ENCODE data around the gene PPP1R9B. TPM values are rescaled to one million over a fixed set of nuclear protein-coding genes. Genes with fewer than 3 reads are reported as not detected.

The PPP1R9B gene
- total RNA-seq, 1 donor from 2014 or later = 92.6 TPM

- intact Hi-C loops (cut with DNase I) = no loop called here
- no peak overlapping the region for H3K4me3 ChIP-seq
Measured at GRCh38 chr17:50108556-50108955, 41.9 kb downstream of the PPP1R9B start.

GRCh38 chr17:50107790-50108414 is 42.6 kb downstream of the PPP1R9B start:
- no peak for TF ChIP-seq CTCF (IDR thresholded peaks at IDR 0.05)
- Histone ChIP-seq H3K4me1 (peaks cover 18% of the 10 kb centered on the region), H3K27ac (no peak overlapping the region), H3K4me3 (no peak overlapping the region), H3K36me3 (peaks cover 55% of the 10 kb centered on the region), H3K27me3 (ENCODE audit: low read depth) (no peaks in the 10 kb centered on the region), H3K9me3 (no peaks in the 10 kb centered on the region)
- ATAC-seq (no peak), DNase-seq (no peak)
- intact Hi-C loops (cut with DNase I) = no loop called here

More at GRCh38 chr17:50108556-50108955, 41.9 kb downstream of the PPP1R9B start:
- ATAC-seq = no peak
- Histone ChIP-seq H3K36me3 (peaks cover 55% of the 10 kb centered on the region), H3K27me3 (ENCODE audit: low read depth) (no peaks in the 10 kb centered on the region), H3K9me3 (no peaks in the 10 kb centered on the region), H3K27ac (no peak overlapping the region), H3K4me1 (peaks cover 18% of the 10 kb centered on the region)
- no peak for DNase-seq
- no peak for TF ChIP-seq CTCF (IDR thresholded peaks at IDR 0.05)

GRCh38 chr17:50106393-50107131 is 43.9 kb downstream of the PPP1R9B start:
- ATAC-seq = no peak
- TF ChIP-seq CTCF (IDR thresholded peaks at IDR 0.05) = no peak
- peaks cover 55% of the 10 kb centered on the region for H3K36me3 ChIP-seq
- no peak for DNase-seq
- intact Hi-C loops (cut with DNase I) = no loop called here
- peaks cover 17% of the 10 kb centered on the region for H3K4me1 ChIP-seq
- H3K4me3 ChIP-seq = no peak overlapping the region
- H3K9me3 ChIP-seq = no peaks in the 10 kb centered on the region
- no peak overlapping the region for H3K27ac ChIP-seq
- no peaks in the 10 kb centered on the region for H3K27me3 ChIP-seq (ENCODE audit: low read depth)

GRCh38 chr17:50105811-50106210 is 44.7 kb downstream of the PPP1R9B start:
- H3K27me3 ChIP-seq (ENCODE audit: low read depth) = no peaks in the 10 kb centered on the region
- no peak overlapping the region for H3K4me3 ChIP-seq
- ATAC-seq (no peak), DNase-seq (no peak)
- no peak for TF ChIP-seq CTCF (IDR thresholded peaks at IDR 0.05)
- intact Hi-C loops (cut with DNase I) = no loop called here
- no peaks in the 10 kb centered on the region for H3K9me3 ChIP-seq
- H3K4me1 ChIP-seq = peaks cover 17% of the 10 kb centered on the region
- no peak overlapping the region for H3K27ac ChIP-seq
- peaks cover 57% of the 10 kb centered on the region for H3K36me3 ChIP-seq

DNA sequence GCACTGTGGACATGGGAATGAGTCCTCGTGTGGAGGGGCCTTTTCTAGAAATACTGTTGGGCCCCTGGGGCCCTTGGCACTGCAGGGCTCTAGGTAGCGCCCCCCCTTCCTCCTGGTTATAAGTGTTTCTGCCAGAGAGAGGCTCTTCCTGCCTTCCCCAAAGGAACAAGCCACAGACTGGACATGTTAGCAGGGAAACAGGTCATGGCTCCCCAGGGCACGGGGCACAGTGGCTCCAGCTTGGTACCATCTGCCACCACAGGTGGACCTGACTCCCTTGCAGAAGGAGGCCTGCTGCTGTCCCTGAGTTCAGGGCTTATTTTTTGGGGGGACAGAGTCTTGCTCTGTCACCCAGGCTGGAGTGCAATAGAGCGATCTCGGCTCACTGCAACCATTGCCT is 46.5 kb downstream of the PPP1R9B start:
- Histone ChIP-seq H3K36me3 (peaks cover 58% of the 10 kb centered on the region), H3K27ac (no peak overlapping the region), H3K9me3 (no peaks in the 10 kb centered on the region), H3K4me1 (peaks cover 17% of the 10 kb centered on the region), H3K4me3 (no peak overlapping the region), H3K27me3 (ENCODE audit: low read depth) (no peaks in the 10 kb centered on the region)
- DNase-seq (no peak), ATAC-seq (no peak)
- TF ChIP-seq CTCF (IDR thresholded peaks at IDR 0.05) = no peak
- intact Hi-C loops (cut with DNase I) = no loop called here
